Trophoblast cell (in vitro differentiated cells and primary cell): ENCODE data around the gene CEBPG.
A peak's percentile ranks its signal among the peaks of the same experiment; 100 is the strongest.

Source experiments
- DNase-seq, 2 donors: peaks; one replicate each; pipeline ENCODE4 v3.0.0-alpha.2; 2016
- H2AFZ ChIP-seq: 2 replicates; pipeline ENCODE4 v1.6.1; 2013; ENCODE audit warnings: low read length, moderate library complexity, mild to moderate bottlenecking; ENCODE audit not compliant: insufficient read depth, poor library complexity
- H2AK5ac ChIP-seq: 2 replicates; pipeline ENCODE4 v1.6.1; 2013; ENCODE audit warnings: mild to moderate bottlenecking, low read length
- H2BK120ac ChIP-seq: 2 replicates; pipeline ENCODE4 v1.6.1; 2013; ENCODE audit warnings: low read length, mild to moderate bottlenecking, moderate library complexity; ENCODE audit not compliant: insufficient read depth, poor library complexity
- H2BK12ac ChIP-seq: 2 replicates; pipeline ENCODE4 v1.6.1; 2013; ENCODE audit warnings: mild to moderate bottlenecking, low read length, moderate library complexity
- H2BK5ac ChIP-seq: 2 replicates; pipeline ENCODE4 v1.6.1; 2013; ENCODE audit warnings: low read length, low read depth, moderate library complexity, mild to moderate bottlenecking; ENCODE audit not compliant: poor library complexity
- H3K14ac ChIP-seq: 2 replicates; pipeline ENCODE4 v1.6.1; 2013; ENCODE audit warnings: mild to moderate bottlenecking, low read length
- H3K18ac ChIP-seq: 2 replicates; pipeline ENCODE4 v1.6.1; 2013; ENCODE audit warnings: mild to moderate bottlenecking, low read length
- H3K23ac ChIP-seq: 2 replicates; pipeline ENCODE4 v1.6.1; 2013; ENCODE audit warnings: low read length
- H3K27ac ChIP-seq: 2 replicates; pipeline ENCODE4 v1.5.1; 2013; ENCODE audit warnings: low read depth, mild to moderate bottlenecking, inconsistent platforms, low read length, moderate library complexity
- H3K27me3 ChIP-seq: 2 replicates; pipeline ENCODE4 v1.6.1; 2013; ENCODE audit warnings: inconsistent platforms, mild to moderate bottlenecking, low read length, moderate library complexity; ENCODE audit not compliant: insufficient read depth
- H3K36me3 ChIP-seq, 2 experiments: 1 replicate in 1 of 2; 2 replicates in 1 of 2; pipeline ENCODE4 v1.6.1; 2013; ENCODE audit warnings: low read length in 2 of 2, mild to moderate bottlenecking in 2 of 2, moderate library complexity in 1 of 2; ENCODE audit not compliant: insufficient read depth in 2 of 2, control insufficient read depth in 1 of 2
- H3K4ac ChIP-seq: 2 replicates; pipeline ENCODE4 v1.6.1; 2013; ENCODE audit warnings: low read depth, mild to moderate bottlenecking, low read length, moderate library complexity
- H3K4me1 ChIP-seq, 2 experiments: 1 replicate in 1 of 2; 2 replicates in 1 of 2; pipeline ENCODE4 v1.6.1; 2013; ENCODE audit warnings: low read length in 2 of 2, mild to moderate bottlenecking in 2 of 2, moderate library complexity in 1 of 2; ENCODE audit not compliant: insufficient read depth in 2 of 2, control insufficient read depth in 1 of 2
- H3K4me2 ChIP-seq: 2 replicates; pipeline ENCODE4 v1.6.1; 2013; ENCODE audit warnings: inconsistent platforms, mild to moderate bottlenecking, low read length, moderate library complexity
- H3K4me3 ChIP-seq: 2 replicates; pipeline ENCODE4 v1.5.1; 2013; ENCODE audit warnings: mild to moderate bottlenecking, low read depth, low read length, inconsistent platforms
- H3K79me1 ChIP-seq: one replicate; pipeline ENCODE4 v1.6.1; 2013; ENCODE audit warnings: low read length
- H3K79me2 ChIP-seq: 2 replicates; pipeline ENCODE4 v1.6.1; 2013; ENCODE audit warnings: low read length, mild to moderate bottlenecking; ENCODE audit not compliant: control insufficient read depth, insufficient read depth, poor library complexity
- H3K9ac ChIP-seq: 2 replicates; pipeline ENCODE4 v1.6.1; 2013; ENCODE audit warnings: mild to moderate bottlenecking, low read length
- H3K9me3 ChIP-seq: 2 replicates; pipeline ENCODE4 v1.6.1; 2013; ENCODE audit warnings: low read depth, mild to moderate bottlenecking, control low read depth, inconsistent platforms, low read length; ENCODE audit not compliant: insufficient read depth
- H4K12ac ChIP-seq: 2 replicates; pipeline ENCODE4 v1.6.1; 2013; ENCODE audit warnings: low read depth, mild to moderate bottlenecking, low read length, moderate library complexity
- H4K8ac ChIP-seq: 2 replicates; pipeline ENCODE4 v1.6.1; 2013; ENCODE audit warnings: low read depth, mild to moderate bottlenecking, low read length, moderate library complexity
- H4K91ac ChIP-seq: one replicate; pipeline ENCODE4 v1.6.1; 2013; ENCODE audit warnings: low read depth, mild to moderate bottlenecking, low read length, moderate library complexity
- WGBS: extraction: QIAGEN DNeasy Blood & Tissue Kit; methylation state at CpG from one replicate; pipeline ENCODE4 v1.1.7; 2013; ENCODE audit warnings: missing lambda C conversion rate; ENCODE audit not compliant: insufficient read length, insufficient coverage; ENCODE audit errors: extremely low coverage; 5-methylcytosine and 5-hydroxymethylcytosine counted together

The CEBPG gene

DNA sequence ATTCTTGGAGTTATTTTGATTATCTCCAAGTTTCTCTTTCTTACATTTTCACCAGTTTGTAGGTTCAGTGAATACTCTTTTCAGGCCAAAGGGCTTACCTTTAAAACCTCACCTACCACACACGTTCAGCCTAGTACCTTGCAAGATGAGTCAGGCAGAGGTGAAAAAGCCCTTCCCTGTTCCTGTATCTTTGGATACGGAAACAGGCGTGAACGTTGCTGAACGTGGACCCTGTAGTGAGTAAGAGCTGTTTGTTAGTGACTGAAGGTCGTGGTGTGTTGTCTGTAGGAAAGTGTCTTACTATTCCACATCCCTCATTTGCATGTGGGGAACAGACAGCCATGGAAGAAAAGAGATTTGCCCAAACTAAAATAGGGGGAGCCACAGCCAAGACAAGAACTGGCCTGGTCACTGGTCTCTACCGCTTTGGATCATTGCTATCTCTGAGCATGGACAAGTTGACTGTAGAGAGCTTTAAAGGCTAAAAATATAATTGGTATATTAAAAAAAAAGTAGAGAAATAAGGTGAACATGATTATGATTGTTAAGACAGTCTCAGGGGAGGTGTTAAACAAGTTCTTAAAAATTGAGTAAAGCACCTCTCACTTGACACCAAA lies 3.5 kb downstream of the CEBPG start:
- H3K4me3 ChIP-seq: no peak overlapping the region

DNA sequence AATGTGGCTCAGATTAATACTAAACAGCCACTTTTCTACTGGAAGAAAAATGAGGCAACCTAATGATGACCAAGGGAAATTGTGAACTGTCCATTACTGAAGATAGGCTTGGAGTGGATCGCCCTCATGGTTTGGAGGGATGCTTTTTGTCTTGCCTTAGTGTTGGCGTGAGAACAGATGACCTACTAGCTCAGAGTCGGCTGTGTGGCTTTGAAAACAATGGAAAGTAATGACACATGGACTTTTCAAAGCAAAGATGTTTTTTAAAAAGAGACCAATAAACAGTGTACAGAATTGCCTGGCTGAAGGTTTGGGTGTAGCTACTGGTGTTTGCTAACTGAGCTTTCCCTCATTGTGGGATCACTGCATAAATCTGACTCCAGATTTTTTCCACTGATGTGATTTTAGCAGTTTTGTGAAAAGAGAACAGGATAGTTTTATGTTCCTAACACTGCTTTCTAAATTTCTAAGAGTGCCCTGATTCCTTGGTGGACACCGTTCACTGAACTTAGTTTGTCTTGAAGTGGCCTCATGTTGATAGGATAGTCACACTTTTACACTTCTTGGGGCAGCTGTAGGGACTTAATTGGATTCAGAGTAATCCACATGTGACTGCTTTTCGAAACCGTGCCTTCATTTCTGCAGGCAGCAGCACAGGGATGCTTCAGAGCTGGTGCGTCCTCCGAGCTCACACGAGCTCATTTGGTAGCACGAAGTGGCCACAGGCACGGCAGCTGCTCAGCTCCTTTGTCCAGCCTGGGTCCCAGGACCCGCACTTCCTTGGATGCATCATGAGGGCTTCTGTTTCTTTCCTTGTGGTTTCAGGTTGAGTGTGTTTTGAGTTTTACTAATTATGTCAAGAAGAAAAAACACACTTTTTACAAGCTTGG lies 4.3 kb downstream of the CEBPG start:
- no peak overlapping the region for H3K9ac ChIP-seq
- no peak overlapping the region for H4K12ac ChIP-seq
- H3K9me3 ChIP-seq: no peaks in the 10 kb centered on the region
- H3K27me3 ChIP-seq: no peaks in the 10 kb centered on the region
- H4K91ac ChIP-seq: no peak overlapping the region
- no peak overlapping the region for H3K27ac ChIP-seq
- H3K4ac ChIP-seq: peak overlapping the region; percentile 93
- H3K4me1 ChIP-seq: peaks cover 4 to 17% of the 10 kb centered on the region in 2 experiments
- peaks cover 12% of the 10 kb centered on the region for H3K79me1 ChIP-seq
- no peak overlapping the region for H3K4me2 ChIP-seq
- H3K4me3 ChIP-seq: no peak overlapping the region
- H2BK120ac ChIP-seq: no peak overlapping the region
- WGBS: no CpG with 5 or more reads among the region's 12 CpGs
- H2AK5ac ChIP-seq: no peak overlapping the region
- H3K18ac ChIP-seq: peak overlapping the region; percentile 55
- H3K79me2 ChIP-seq: peaks cover 16% of the 10 kb centered on the region
- no peak overlapping the region for H2BK12ac ChIP-seq
- H3K14ac ChIP-seq: no peak overlapping the region
- no peak overlapping the region for H2AFZ ChIP-seq
- H2BK5ac ChIP-seq: no peak overlapping the region
- no peak overlapping the region for H4K8ac ChIP-seq
- H3K23ac ChIP-seq: no peak overlapping the region
- H3K36me3 ChIP-seq: peaks cover 7 to 10% of the 10 kb centered on the region in 2 experiments
- DNase-seq: peak; percentile 18 to 30

More for the DNA sequence above, 3.5 kb downstream of the CEBPG start:
- no peak overlapping the region for H2AFZ ChIP-seq
- H3K9me3 ChIP-seq: no peaks in the 10 kb centered on the region
- H3K18ac ChIP-seq: no peak overlapping the region
- H3K4me2 ChIP-seq: no peak overlapping the region
- no peak overlapping the region for H3K14ac ChIP-seq
- H3K4ac ChIP-seq: peak overlapping the region; percentile 1
- H2BK12ac ChIP-seq: no peak overlapping the region
- H4K12ac ChIP-seq: no peak overlapping the region
- H3K27ac ChIP-seq: no peak overlapping the region
- H3K4me1 ChIP-seq: peaks cover 4 to 18% of the 10 kb centered on the region in 2 experiments
- WGBS: no CpG with 5 or more reads among the region's 7 CpGs
- H2BK120ac ChIP-seq: no peak overlapping the region
- no peak overlapping the region for H3K23ac ChIP-seq
- H3K79me2 ChIP-seq: peaks cover 16% of the 10 kb centered on the region
- peaks cover 12% of the 10 kb centered on the region for H3K79me1 ChIP-seq
- H3K36me3 ChIP-seq: peaks cover 7 to 10% of the 10 kb centered on the region in 2 experiments
- DNase-seq: peak; percentile 19 to 33
- no peak overlapping the region for H2AK5ac ChIP-seq
- H3K27me3 ChIP-seq: no peaks in the 10 kb centered on the region
- no peak overlapping the region for H4K91ac ChIP-seq
- H3K9ac ChIP-seq: no peak overlapping the region
- no peak overlapping the region for H2BK5ac ChIP-seq
- H4K8ac ChIP-seq: no peak overlapping the region

GRCh38 chr19:33379151-33379829 lies 5.8 kb downstream of the CEBPG start:
- Histone ChIP-seq H2AK5ac (no peak overlapping the region), H3K4me3 (no peak overlapping the region), H3K9me3 (no peaks in the 10 kb centered on the region), H3K9ac (no peak overlapping the region), H3K27me3 (no peaks in the 10 kb centered on the region), H3K27ac (no peak overlapping the region), H3K4me2 (no peak overlapping the region), H2BK12ac (no peak overlapping the region), H4K91ac (no peak overlapping the region), H3K79me1 (peaks cover 1% of the 10 kb centered on the region), H3K4ac (peak overlapping the region; percentile 37), H3K14ac (no peak overlapping the region), H3K23ac (no peak overlapping the region), H3K79me2 (peaks cover 8% of the 10 kb centered on the region), H2BK5ac (no peak overlapping the region), H4K8ac (no peak overlapping the region), H2BK120ac (no peak overlapping the region), H3K36me3 (peaks cover 7 to 10% of the 10 kb centered on the region in 2 experiments), H3K4me1 (peaks cover 4 to 14% of the 10 kb centered on the region in 2 experiments), H4K12ac (no peak overlapping the region), H2AFZ (no peak overlapping the region), H3K18ac (no peak overlapping the region)
- no peak for DNase-seq
- WGBS: no CpG with 5 or more reads among the region's 16 CpGs

- Histone ChIP-seq H4K91ac (no peak overlapping the region), H3K14ac (no peak overlapping the region), H2AK5ac (no peak overlapping the region), H3K79me1 (no peaks in the 10 kb centered on the region), H2BK5ac (no peak overlapping the region), H3K4me1 (peaks cover 0 to 8% of the 10 kb centered on the region in 2 experiments), H4K12ac (peak overlapping the region; percentile 36), H3K9ac (no peak overlapping the region), H3K4me3 (no peak overlapping the region), H3K4ac (peak overlapping the region; percentile 47), H3K27me3 (no peaks in the 10 kb centered on the region), H3K79me2 (peaks cover 6% of the 10 kb centered on the region), H3K27ac (no peak overlapping the region), H3K36me3 (peaks cover 7 to 10% of the 10 kb centered on the region in 2 experiments), H3K23ac (no peak overlapping the region), H3K18ac (no peak overlapping the region), H2BK12ac (no peak overlapping the region), H2BK120ac (no peak overlapping the region), H3K4me2 (no peak overlapping the region), H3K9me3 (no peaks in the 10 kb centered on the region), H2AFZ (no peak overlapping the region), H4K8ac (no peak overlapping the region)
- DNase-seq: no peak
- WGBS: no CpG with 5 or more reads among the region's 4 CpGs
Measured at GRCh38 chr19:33381101-33381500, 7.6 kb downstream of the CEBPG start.
